ENCODE data around the gene NFATC2.

NFATC2 gene

DNA sequence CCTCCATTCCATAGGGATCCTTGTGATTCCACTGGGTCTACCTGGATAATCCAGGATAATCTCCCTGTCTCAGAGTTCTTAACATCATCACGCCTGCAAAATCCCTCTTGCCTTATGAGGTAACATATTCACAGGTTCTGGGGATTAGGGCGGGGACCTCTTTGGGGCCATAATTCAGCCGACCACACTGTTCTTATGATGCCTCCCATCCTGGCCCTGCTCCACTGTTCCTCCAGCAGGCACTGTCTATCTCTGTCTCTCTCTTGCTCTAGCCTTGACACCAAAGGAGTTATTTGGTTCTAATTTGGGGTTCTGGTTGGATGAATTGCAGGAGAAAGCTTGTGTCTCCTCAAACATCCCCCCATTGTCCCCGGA lies 168.1 kb downstream of the NFATC2 start:
- no peaks in the 10 kb centered on the region for H3K9me3 ChIP-seq (ENCODE audit: control insufficient read depth, insufficient read depth, low read length)
- H3F3A ChIP-seq (ENCODE audit: control insufficient read depth, insufficient read depth): no peaks in the 10 kb centered on the region
- no peaks in the 10 kb centered on the region for H3K79me2 ChIP-seq (ENCODE audit: control insufficient read depth, low read length)
- H3K4me1 ChIP-seq (ENCODE audit: control insufficient read depth, low read length): peaks cover 20% of the 10 kb centered on the region
- H3K4me3 ChIP-seq (ENCODE audit: low read length): no peak overlapping the region
- H4K20me1 ChIP-seq (ENCODE audit: control insufficient read depth, insufficient read depth, low read depth, low read length): no peaks in the 10 kb centered on the region
- no peaks in the 10 kb centered on the region for H3K9me2 ChIP-seq (replicated peaks; ENCODE audit: control insufficient read depth, low read length)
- peaks cover under 1% of the 10 kb centered on the region; the same call in 1 of the 2 replicates for H3K36me3 ChIP-seq (ENCODE audit: control insufficient read depth, low read length)
- H3K27me3 ChIP-seq (ENCODE audit: control insufficient read depth, low read length): no peaks in the 10 kb centered on the region
- no peak overlapping the region for H3K27ac ChIP-seq (ENCODE audit: low read depth, low read length)
- H3K4me2 ChIP-seq (ENCODE audit: low read length): no peak overlapping the region
- no peak for TF ChIP-seq EZH2phosphoT487 (IDR thresholded peaks at IDR 0.05; ENCODE audit: borderline replicate concordance, low read length)
- TF ChIP-seq, protein P1, sequence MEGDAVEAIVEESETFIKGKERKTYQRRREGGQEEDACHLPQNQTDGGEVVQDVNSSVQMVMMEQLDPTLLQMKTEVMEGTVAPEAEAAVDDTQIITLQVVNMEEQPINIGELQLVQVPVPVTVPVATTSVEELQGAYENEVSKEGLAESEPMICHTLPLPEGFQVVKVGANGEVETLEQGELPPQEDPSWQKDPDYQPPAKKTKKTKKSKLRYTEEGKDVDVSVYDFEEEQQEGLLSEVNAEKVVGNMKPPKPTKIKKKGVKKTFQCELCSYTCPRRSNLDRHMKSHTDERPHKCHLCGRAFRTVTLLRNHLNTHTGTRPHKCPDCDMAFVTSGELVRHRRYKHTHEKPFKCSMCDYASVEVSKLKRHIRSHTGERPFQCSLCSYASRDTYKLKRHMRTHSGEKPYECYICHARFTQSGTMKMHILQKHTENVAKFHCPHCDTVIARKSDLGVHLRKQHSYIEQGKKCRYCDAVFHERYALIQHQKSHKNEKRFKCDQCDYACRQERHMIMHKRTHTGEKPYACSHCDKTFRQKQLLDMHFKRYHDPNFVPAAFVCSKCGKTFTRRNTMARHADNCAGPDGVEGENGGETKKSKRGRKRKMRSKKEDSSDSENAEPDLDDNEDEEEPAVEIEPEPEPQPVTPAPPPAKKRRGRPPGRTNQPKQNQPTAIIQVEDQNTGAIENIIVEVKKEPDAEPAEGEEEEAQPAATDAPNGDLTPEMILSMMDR (IDR thresholded peaks at IDR 0.05; ENCODE audit: low read depth, low read length, poor library complexity, severe bottlenecking): no peak

DNA sequence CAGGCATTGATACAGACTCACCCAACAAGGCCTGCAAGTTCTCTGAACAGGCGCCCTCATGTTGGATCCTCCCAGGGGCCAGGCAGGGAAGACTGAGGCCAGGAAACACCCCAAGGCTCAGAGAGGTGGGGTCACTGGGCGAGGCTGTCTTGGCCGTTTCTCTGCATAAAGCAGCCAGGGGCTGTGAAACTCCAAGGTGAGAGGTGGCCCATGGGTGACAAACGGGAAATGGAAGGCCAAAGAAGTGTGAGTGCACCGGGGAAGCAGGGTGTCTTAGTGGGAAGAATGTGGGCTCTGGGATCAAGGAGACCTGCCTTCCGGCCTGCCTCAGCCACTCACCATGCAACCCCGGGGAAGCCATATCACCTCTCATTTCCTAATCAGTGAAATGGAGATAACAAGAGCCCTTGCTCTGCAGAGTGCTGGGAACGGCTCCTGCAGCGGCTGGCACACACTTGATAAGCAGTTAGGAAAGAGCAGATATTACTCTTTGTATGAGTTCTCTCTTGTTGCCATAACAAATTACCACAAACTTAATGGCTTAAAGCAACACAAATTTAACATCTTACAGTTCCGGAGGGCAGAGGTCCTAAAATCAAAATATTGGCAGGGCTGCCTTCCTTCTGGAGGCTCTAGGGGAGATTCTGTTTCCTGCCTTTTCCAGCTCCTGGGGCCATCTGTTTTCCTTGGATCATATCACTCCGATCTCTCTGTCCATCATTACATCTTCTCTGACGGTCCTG lies 168.6 kb downstream of the NFATC2 start:
- H3K79me2 ChIP-seq (ENCODE audit: control insufficient read depth, low read length): no peaks in the 10 kb centered on the region

DNA sequence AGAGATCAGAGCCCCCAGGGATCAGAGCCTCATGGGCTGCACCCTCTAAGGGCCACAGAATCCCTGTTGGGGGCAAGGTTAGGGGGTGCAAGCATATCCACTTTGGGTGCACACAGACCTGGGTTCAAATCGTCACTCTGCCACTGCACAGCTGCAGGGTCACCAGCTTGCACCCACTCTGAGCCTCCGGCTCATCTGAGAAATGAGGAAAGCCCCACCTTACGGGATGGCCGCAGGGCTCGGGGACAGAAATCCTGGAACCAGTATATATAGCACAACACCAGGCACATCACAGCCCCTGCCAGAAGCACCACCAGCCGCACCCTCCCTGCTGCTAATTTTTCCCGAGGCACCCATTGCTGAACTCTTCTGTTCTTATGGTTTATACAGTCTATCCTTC lies 169.6 kb downstream of the NFATC2 start:
- Histone ChIP-seq H3K4me3 (ENCODE audit: low read length) (no peak overlapping the region), H3K27ac (ENCODE audit: low read depth, low read length) (no peak overlapping the region), H3K4me2 (ENCODE audit: low read length) (no peak overlapping the region), H3K9me2 (replicated peaks; ENCODE audit: control insufficient read depth, low read length) (no peaks in the 10 kb centered on the region), H3K4me1 (ENCODE audit: control insufficient read depth, low read length) (peaks cover 8% of the 10 kb centered on the region), H3K36me3 (ENCODE audit: control insufficient read depth, low read length) (no peaks in the 10 kb centered on the region), H3F3A (ENCODE audit: control insufficient read depth, insufficient read depth) (no peaks in the 10 kb centered on the region), H3K9me3 (ENCODE audit: control insufficient read depth, insufficient read depth, low read length) (no peaks in the 10 kb centered on the region), H3K79me2 (ENCODE audit: control insufficient read depth, low read length) (no peaks in the 10 kb centered on the region), H4K20me1 (ENCODE audit: control insufficient read depth, insufficient read depth, low read depth, low read length) (no peaks in the 10 kb centered on the region), H3K27me3 (ENCODE audit: control insufficient read depth, low read length) (0 out of 2 replicates have a peak, but pooled peaks cover 5% of the 10 kb centered on the region)
- TF ChIP-seq EZH2phosphoT487 (IDR thresholded peaks at IDR 0.05; ENCODE audit: borderline replicate concordance, low read length): no peak
- TF ChIP-seq, protein P1 (IDR thresholded peaks at IDR 0.05; ENCODE audit: low read depth, low read length, poor library complexity, severe bottlenecking): no peak

More for the DNA sequence above, 168.6 kb downstream of the NFATC2 start:
- Histone ChIP-seq H3K4me1 (ENCODE audit: control insufficient read depth, low read length) (peaks cover 15% of the 10 kb centered on the region), H3K4me2 (ENCODE audit: low read length) (no peak overlapping the region), H3K27ac (ENCODE audit: low read depth, low read length) (no peak overlapping the region), H3F3A (ENCODE audit: control insufficient read depth, insufficient read depth) (no peaks in the 10 kb centered on the region), H3K36me3 (ENCODE audit: control insufficient read depth, low read length) (no peaks in the 10 kb centered on the region), H4K20me1 (ENCODE audit: control insufficient read depth, insufficient read depth, low read depth, low read length) (no peaks in the 10 kb centered on the region), H3K4me3 (ENCODE audit: low read length) (no peak overlapping the region), H3K9me3 (ENCODE audit: control insufficient read depth, insufficient read depth, low read length) (no peaks in the 10 kb centered on the region), H3K9me2 (replicated peaks; ENCODE audit: control insufficient read depth, low read length) (no peaks in the 10 kb centered on the region), H3K27me3 (ENCODE audit: control insufficient read depth, low read length) (no peaks in the 10 kb centered on the region)
- TF ChIP-seq, protein P1 (IDR thresholded peaks at IDR 0.05; ENCODE audit: low read depth, low read length, poor library complexity, severe bottlenecking): no peak
- TF ChIP-seq EZH2phosphoT487 (IDR thresholded peaks at IDR 0.05; ENCODE audit: borderline replicate concordance, low read length): no peak

All from DOHH2 (cell line).